Measurements from ENCODE around the gene DGKG.

DNA sequence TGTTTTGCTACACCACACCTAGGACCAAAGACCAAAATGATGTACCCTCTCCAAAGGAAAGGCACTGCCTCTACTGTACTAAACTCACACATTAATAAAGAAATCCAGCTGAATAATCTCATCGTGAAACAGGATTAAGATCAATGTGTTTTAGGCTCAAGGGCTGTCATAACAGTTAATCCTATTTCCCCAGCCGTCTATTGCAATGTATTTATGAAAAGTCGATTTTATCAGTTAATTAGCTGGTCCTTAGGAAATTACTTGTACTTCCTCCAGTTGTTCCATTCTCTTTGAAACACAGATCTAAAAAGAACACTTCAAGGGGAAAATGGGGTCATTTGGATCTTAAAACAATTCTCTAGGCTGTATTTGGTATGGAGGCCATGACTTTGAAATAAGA is 261.6 kb downstream of the DGKG start:
- TF ChIP-seq POLR2A (conservative IDR thresholded peaks at IDR 0.05) (no peak), NR1H2 (CRISPR knock-in tag; IDR thresholded peaks at IDR 0.05) (no peak), ZNF165 (CRISPR knock-in tag; IDR thresholded peaks at IDR 0.05; ENCODE audit: borderline replicate concordance) (no peak), HNRNPH1 (optimal IDR thresholded peaks at IDR 0.05; ENCODE audit: low read depth, low read length) (no peak), LCOR (CRISPR knock-in tag; IDR thresholded peaks at IDR 0.05) (no peak), POLR2AphosphoS5 (IDR thresholded peaks at IDR 0.05; ENCODE audit: control insufficient read depth, insufficient read depth, low read depth, low read length) (no peak)
- TF ChIP-seq, protein P1, sequence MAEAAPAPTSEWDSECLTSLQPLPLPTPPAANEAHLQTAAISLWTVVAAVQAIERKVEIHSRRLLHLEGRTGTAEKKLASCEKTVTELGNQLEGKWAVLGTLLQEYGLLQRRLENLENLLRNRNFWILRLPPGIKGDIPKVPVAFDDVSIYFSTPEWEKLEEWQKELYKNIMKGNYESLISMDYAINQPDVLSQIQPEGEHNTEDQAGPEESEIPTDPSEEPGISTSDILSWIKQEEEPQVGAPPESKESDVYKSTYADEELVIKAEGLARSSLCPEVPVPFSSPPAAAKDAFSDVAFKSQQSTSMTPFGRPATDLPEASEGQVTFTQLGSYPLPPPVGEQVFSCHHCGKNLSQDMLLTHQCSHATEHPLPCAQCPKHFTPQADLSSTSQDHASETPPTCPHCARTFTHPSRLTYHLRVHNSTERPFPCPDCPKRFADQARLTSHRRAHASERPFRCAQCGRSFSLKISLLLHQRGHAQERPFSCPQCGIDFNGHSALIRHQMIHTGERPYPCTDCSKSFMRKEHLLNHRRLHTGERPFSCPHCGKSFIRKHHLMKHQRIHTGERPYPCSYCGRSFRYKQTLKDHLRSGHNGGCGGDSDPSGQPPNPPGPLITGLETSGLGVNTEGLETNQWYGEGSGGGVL (CRISPR knock-in tag; IDR thresholded peaks at IDR 0.05): no peak
- TF ChIP-seq, protein P2, sequence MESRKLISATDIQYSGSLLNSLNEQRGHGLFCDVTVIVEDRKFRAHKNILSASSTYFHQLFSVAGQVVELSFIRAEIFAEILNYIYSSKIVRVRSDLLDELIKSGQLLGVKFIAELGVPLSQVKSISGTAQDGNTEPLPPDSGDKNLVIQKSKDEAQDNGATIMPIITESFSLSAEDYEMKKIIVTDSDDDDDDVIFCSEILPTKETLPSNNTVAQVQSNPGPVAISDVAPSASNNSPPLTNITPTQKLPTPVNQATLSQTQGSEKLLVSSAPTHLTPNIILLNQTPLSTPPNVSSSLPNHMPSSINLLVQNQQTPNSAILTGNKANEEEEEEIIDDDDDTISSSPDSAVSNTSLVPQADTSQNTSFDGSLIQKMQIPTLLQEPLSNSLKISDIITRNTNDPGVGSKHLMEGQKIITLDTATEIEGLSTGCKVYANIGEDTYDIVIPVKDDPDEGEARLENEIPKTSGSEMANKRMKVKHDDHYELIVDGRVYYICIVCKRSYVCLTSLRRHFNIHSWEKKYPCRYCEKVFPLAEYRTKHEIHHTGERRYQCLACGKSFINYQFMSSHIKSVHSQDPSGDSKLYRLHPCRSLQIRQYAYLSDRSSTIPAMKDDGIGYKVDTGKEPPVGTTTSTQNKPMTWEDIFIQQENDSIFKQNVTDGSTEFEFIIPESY (CRISPR knock-in tag; IDR thresholded peaks at IDR 0.05): no peak
- TF ChIP-seq, protein P3, sequence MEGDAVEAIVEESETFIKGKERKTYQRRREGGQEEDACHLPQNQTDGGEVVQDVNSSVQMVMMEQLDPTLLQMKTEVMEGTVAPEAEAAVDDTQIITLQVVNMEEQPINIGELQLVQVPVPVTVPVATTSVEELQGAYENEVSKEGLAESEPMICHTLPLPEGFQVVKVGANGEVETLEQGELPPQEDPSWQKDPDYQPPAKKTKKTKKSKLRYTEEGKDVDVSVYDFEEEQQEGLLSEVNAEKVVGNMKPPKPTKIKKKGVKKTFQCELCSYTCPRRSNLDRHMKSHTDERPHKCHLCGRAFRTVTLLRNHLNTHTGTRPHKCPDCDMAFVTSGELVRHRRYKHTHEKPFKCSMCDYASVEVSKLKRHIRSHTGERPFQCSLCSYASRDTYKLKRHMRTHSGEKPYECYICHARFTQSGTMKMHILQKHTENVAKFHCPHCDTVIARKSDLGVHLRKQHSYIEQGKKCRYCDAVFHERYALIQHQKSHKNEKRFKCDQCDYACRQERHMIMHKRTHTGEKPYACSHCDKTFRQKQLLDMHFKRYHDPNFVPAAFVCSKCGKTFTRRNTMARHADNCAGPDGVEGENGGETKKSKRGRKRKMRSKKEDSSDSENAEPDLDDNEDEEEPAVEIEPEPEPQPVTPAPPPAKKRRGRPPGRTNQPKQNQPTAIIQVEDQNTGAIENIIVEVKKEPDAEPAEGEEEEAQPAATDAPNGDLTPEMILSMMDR (IDR thresholded peaks at IDR 0.05 in 2 of 3, conservative IDR thresholded peaks at IDR 0.05 in 1 of 3; ENCODE audit: insufficient read depth in 2 of 3, low read depth in 1 of 3, low read length in 3 of 3): no peak
